OCI-LY7 (cell line): Measurements from ENCODE around the gene DXO. TPM values are rescaled to one million over a fixed set of nuclear protein-coding genes. Genes with fewer than 3 reads are reported as not detected.

ENCODE experiments used
- BruUV-seq: library from RNA; stranded (reverse); fragments of 400-500 nt; replicated peaks from 2 replicates; lab custom pipeline; 2021; lab: Mats Ljungman, UMichigan
- CTCF ChIA-PET: fragments of 300-600 bp; sonication (Branson Sonifier 250); formaldehyde crosslinking; loops from one replicate; lab custom pipeline; 2022; ENCODE audit warnings: antibody characterized with exemption; ENCODE audit not compliant: unreplicated experiment; lab: Charles Lee
- POLR2A ChIA-PET: fragments of 300-600 bp; sonication (Branson Sonifier 250); formaldehyde crosslinking; loops from one replicate; lab custom pipeline; 2022; ENCODE audit warnings: antibody characterized with exemption; lab: Charles Lee
- DNase-seq: peaks from one replicate; pipeline ENCODE4 v3.0.0-alpha.2; 2015; ENCODE audit warnings: low spot score
- H2AFZ ChIP-seq: fragments of 200-600 bp; sonication (generic), shearing (Covaris generic); 2 replicates; pipeline ENCODE4 v1.6.1; 2014; ENCODE audit warnings: mild to moderate bottlenecking, antibody characterized with exemption, low read length, moderate library complexity
- H3K27ac ChIP-seq: fragments of 200-600 bp; sonication (generic); 2 replicates; pipeline ENCODE4 v1.5.1; 2014; ENCODE audit warnings: mixed run types, low read depth, mild to moderate bottlenecking, moderate library complexity, low read length, inconsistent platforms; ENCODE audit not compliant: poor library complexity, severe bottlenecking
- H3K36me3 ChIP-seq: fragments of 200-600 bp; sonication (generic); 2 replicates; pipeline ENCODE4 v1.6.1; 2014; ENCODE audit warnings: mild to moderate bottlenecking, antibody characterized with exemption, low read length, moderate library complexity, mixed read lengths; ENCODE audit not compliant: insufficient read depth
- H3K4me1 ChIP-seq: fragments of 200-600 bp; sonication (generic); 2 replicates; pipeline ENCODE4 v1.5.1; 2014; ENCODE audit warnings: mild to moderate bottlenecking, low read length; ENCODE audit not compliant: insufficient read depth, poor library complexity, severe bottlenecking
- H3K4me2 ChIP-seq: fragments of 200-600 bp; sonication (generic); 2 replicates; pipeline ENCODE4 v1.6.1; 2014; ENCODE audit warnings: mild to moderate bottlenecking, low read length
- H3K4me3 ChIP-seq: fragments of 200-600 bp; sonication (generic); 2 replicates; pipeline ENCODE4 v1.5.1; 2014; ENCODE audit warnings: mild to moderate bottlenecking, low read depth, low read length; ENCODE audit not compliant: poor library complexity, severe bottlenecking
- H3K79me2 ChIP-seq: fragments of 200-600 bp; sonication (generic); 2 replicates; pipeline ENCODE4 v1.6.1; 2016; ENCODE audit warnings: low read depth, mild to moderate bottlenecking, low read length, moderate library complexity, mixed read lengths; ENCODE audit not compliant: insufficient read depth
- H3K9me2 ChIP-seq: fragments of 200-600 bp; sonication (generic); 2 replicates; pipeline ENCODE4 v1.6.1; 2016; ENCODE audit warnings: mild to moderate bottlenecking, low read length, mixed read lengths; ENCODE audit not compliant: insufficient read depth
- H3K9me3 ChIP-seq: fragments of 200-600 bp; sonication (generic); 2 replicates; pipeline ENCODE4 v1.6.1; 2014; ENCODE audit warnings: mild to moderate bottlenecking, mixed run types, low read length, mixed read lengths
- H4K20me1 ChIP-seq: fragments of 200-600 bp; sonication (generic); 2 replicates; pipeline ENCODE4 v1.6.1; 2014; ENCODE audit warnings: mild to moderate bottlenecking, antibody characterized with exemption, low read length, moderate library complexity, mixed read lengths; ENCODE audit not compliant: insufficient read depth
- CTCF ChIP-seq: fragments of 200-600 bp; sonication (generic); conservative IDR thresholded peaks from 2 replicates; pipeline ENCODE4 v1.5.1; 2014; ENCODE audit warnings: mild to moderate bottlenecking, antibody characterized with exemption, low read length, moderate library complexity, mixed read lengths
- EZH2phosphoT487 ChIP-seq: fragments of 200-600 bp; sonication (generic); IDR thresholded peaks from 2 replicates; pipeline ENCODE4 v1.6.1; 2018; ENCODE audit warnings: low read depth, borderline replicate concordance, mild to moderate bottlenecking, mixed run types, antibody characterized with exemption, low read length, moderate library complexity, mixed read lengths
- intact Hi-C: fragments of 100-400 bp; cut with micrococcal nuclease; formaldehyde crosslinking; loops from one replicate; pipeline ENCODE4 v1.10.0; 2022; ENCODE audit not compliant: unreplicated experiment
- total RNA-seq, 2 experiments: library from RNA; depleted of rRNA in 1 of 2; stranded (reverse); fragments of >200 nt in 1 of 2; shearing (Covaris generic) in 1 of 2; gene quantifications; 2 replicates each; pipeline ENCODE4 v1.2.3, GENCODE V29; 2014 to 2022

DXO gene
- total RNA-seq, 2 experiments from 2014 or later, result 17.5 to 36.5 TPM

- no peak overlapping the region for H2AFZ ChIP-seq
- ChIA-PET POLR2A (interaction anchor here (3.7 kb wide), 1 partner anchor 11 kb away, joined by 26 read pairs; the partner anchor contains the start of genes NELFE and SKIC2), CTCF (no interaction called here)
- H4K20me1 ChIP-seq, result no peaks in the 10 kb centered on the region
- peaks cover 61% of the 10 kb centered on the region for H3K36me3 ChIP-seq
- BruUV-seq, result no TSS peak
- no peak overlapping the region for H3K4me3 ChIP-seq
- no peak for TF ChIP-seq CTCF
- TF ChIP-seq EZH2phosphoT487, result no peak
- H3K4me2 ChIP-seq, result no peak overlapping the region
- H3K79me2 ChIP-seq, result peaks cover 18% of the 10 kb centered on the region; the same call in 1 of the 2 replicates
- H3K9me2 ChIP-seq, result no peaks in the 10 kb centered on the region
- DNase-seq, result no peak
- H3K4me1 ChIP-seq, result peaks cover 25% of the 10 kb centered on the region
- H3K27ac ChIP-seq, result no peak overlapping the region
- no peaks in the 10 kb centered on the region for H3K9me3 ChIP-seq
- intact Hi-C loops, result no loop called here
Measured at GRCh38 chr6:31968791-31969711, 2.9 kb downstream of the DXO start.

GRCh38 chr6:31968326-31968725 is 3.6 kb downstream of the DXO start:
- H3K27ac ChIP-seq, result no peak overlapping the region
- H3K4me3 ChIP-seq, result no peak overlapping the region
- no peak overlapping the region for H2AFZ ChIP-seq
- H3K9me3 ChIP-seq, result no peaks in the 10 kb centered on the region
- ChIA-PET POLR2A (no interaction called here), CTCF (no interaction called here)
- no peaks in the 10 kb centered on the region for H4K20me1 ChIP-seq
- H3K9me2 ChIP-seq, result no peaks in the 10 kb centered on the region
- H3K4me1 ChIP-seq, result peaks cover 22% of the 10 kb centered on the region
- DNase-seq, result no peak
- BruUV-seq, result no TSS peak
- TF ChIP-seq EZH2phosphoT487 (no peak), CTCF (no peak)
- peaks cover 16% of the 10 kb centered on the region; the same call in 1 of the 2 replicates for H3K79me2 ChIP-seq
- H3K4me2 ChIP-seq, result no peak overlapping the region
- intact Hi-C loops, result no loop called here
- H3K36me3 ChIP-seq, result peaks cover 68% of the 10 kb centered on the region

- H3K4me2 ChIP-seq, result no peak overlapping the region
Measured at GRCh38 chr6:31967926-31968320, 4.0 kb downstream of the DXO start.

More at GRCh38 chr6:31967926-31968320, 4.0 kb downstream of the DXO start:
- peaks cover 12% of the 10 kb centered on the region; the same call in 1 of the 2 replicates for H3K79me2 ChIP-seq
- H3K9me2 ChIP-seq, result no peaks in the 10 kb centered on the region
- TF ChIP-seq CTCF (no peak), EZH2phosphoT487 (no peak)
- intact Hi-C loops, result no loop called here
- ChIA-PET CTCF (no interaction called here), POLR2A (interaction anchor here (1.0 kb wide), 1 partner anchor 227 kb away, joined by 4 read pairs; no protein-coding TSS in a partner anchor)
- H2AFZ ChIP-seq, result no peak overlapping the region
- H3K9me3 ChIP-seq, result no peaks in the 10 kb centered on the region
- no peak for DNase-seq
- no TSS peak for BruUV-seq
- no peak overlapping the region for H3K4me3 ChIP-seq
- H4K20me1 ChIP-seq, result no peaks in the 10 kb centered on the region
- H3K4me1 ChIP-seq, result peaks cover 18% of the 10 kb centered on the region
- H3K27ac ChIP-seq, result no peak overlapping the region
- H3K36me3 ChIP-seq, result peaks cover 72% of the 10 kb centered on the region
